ENCODE results near the gene CCDC30.

CCDC30 gene

DNA sequence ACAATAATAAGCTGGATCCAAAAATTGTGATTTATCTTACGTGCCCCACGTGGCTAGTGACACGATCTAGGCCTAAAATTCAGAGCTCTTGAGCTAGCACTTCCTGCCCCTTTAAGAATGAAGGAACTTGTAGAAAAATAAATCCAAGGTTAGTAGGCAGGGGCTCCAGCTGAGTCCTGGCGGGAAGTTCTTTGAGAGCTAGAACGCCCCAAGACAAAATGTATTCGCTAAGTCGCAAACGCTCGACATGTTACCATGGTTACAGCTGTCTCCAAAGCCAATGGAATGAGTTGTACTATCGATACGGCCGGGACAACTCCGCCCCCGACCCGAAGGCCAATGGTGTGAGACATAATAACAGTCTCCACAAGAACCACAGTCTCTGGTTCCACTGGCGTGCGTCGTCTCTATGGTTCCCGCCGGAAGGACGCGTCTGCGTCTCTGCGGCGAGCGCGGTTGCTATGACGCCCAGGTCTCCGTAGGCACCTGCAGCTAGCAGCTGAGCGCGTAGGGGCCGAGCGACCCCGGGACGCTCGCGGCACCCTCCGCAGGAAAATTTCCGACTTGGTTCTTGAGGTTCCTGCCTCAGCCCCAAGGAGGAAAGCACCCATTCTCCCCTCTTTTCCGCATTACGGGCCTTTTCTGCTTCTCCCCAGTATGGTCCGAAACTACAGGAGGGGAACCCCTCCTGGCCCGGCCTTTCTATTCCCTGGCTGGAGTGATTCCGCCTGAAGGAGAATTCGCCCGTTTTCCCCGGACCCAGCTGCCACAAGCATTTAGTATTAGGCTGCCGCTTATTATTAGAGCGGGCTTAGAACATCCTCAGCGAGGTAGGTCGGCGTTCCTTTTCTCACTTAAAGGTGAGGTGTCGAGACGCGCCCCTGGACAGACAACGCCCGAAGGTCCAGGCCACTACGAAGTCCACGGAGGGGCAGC, at the start of gene CCDC30:
TSS of gene CCDC30 (plus strand) at position 459 of the 936 bp plus-strand sequence. CDS start 17,266 bp downstream, outside the sequence.
- H3K9me3 ChIP-seq (ENCODE audit: control insufficient read depth, insufficient read depth, low read length) = no peaks in the 10 kb centered on the region
- no peak within 1 kb of the TSS for H3K27ac ChIP-seq (ENCODE audit: low read length)
- H3K4me1 ChIP-seq (ENCODE audit: control insufficient read depth, insufficient read depth, low read length) = 0 out of 2 replicates have a peak, but pooled peaks cover 2% of the 10 kb centered on the region
- no peaks in the 10 kb centered on the region for H3K27me3 ChIP-seq (ENCODE audit: control insufficient read depth, insufficient read depth, low read length)
- WGBS (ENCODE audit: insufficient coverage, insufficient read length) = no CpG with 5 or more reads among the region's 59 CpGs
- H3K36me3 ChIP-seq (ENCODE audit: control insufficient read depth, insufficient read depth, low read length) = no peaks in the 10 kb centered on the region
- DNase-seq (ENCODE audit: low read depth, low spot score) = peak; percentile 98
- peak within 1 kb of the TSS; percentile 60; the same call in 1 of the 2 replicates for H3K4me3 ChIP-seq (ENCODE audit: low read length)

DNA sequence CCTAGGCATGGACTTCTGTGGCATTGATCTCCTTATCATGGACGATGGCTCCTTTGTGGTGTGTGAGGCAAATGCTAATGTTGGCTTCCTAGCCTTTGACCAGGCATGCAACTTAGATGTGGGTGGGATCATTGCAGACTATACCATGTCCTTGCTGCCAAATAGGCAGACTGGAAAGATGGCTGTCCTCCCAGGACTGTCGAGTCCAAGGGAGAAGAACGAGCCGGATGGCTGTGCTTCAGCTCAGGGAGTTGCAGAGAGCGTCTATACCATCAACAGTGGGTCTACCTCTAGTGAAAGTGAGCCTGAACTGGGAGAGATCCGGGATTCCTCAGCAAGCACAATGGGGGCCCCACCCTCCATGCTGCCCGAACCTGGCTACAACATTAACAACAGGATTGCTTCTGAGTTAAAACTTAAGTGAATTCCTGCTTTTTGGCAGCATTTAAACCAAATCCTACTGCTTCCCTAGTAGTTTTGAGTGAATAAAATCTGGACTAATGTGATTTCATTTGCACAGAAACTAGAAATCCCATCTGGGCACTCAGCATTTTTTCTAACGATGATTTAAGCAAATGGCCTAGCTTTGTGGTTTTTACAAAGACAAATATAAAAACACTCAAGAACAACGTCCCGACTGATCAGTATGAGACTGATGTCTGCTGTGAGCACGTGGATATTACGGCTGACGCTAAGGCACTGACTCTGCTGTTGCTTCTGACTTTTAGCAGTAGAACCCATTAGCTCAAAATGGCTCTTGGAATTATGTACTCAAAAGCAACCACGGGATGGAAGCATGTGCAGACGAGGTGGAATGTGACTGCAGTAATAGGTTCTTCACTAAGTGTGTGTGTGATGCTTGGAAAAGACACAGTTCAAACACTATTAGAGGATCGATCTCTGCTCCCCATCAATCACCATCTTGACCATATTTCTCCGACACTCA, 48.3 kb upstream of the CCDC30 start:
- Histone ChIP-seq H3K27ac (ENCODE audit: low read length) (no peak overlapping the region), H3K4me1 (ENCODE audit: control insufficient read depth, insufficient read depth, low read length) (peaks cover 3% of the 10 kb centered on the region; the same call in 1 of the 2 replicates), H3K36me3 (ENCODE audit: control insufficient read depth, insufficient read depth, low read length) (no peaks in the 10 kb centered on the region), H3K4me3 (ENCODE audit: low read length) (no peak overlapping the region), H3K27me3 (ENCODE audit: control insufficient read depth, insufficient read depth, low read length) (no peaks in the 10 kb centered on the region), H3K9me3 (ENCODE audit: control insufficient read depth, insufficient read depth, low read length) (no peaks in the 10 kb centered on the region)
- no peak for DNase-seq (ENCODE audit: low read depth, low spot score)
- WGBS (ENCODE audit: insufficient coverage, insufficient read length) = no CpG with 5 or more reads among the region's 17 CpGs

DNA sequence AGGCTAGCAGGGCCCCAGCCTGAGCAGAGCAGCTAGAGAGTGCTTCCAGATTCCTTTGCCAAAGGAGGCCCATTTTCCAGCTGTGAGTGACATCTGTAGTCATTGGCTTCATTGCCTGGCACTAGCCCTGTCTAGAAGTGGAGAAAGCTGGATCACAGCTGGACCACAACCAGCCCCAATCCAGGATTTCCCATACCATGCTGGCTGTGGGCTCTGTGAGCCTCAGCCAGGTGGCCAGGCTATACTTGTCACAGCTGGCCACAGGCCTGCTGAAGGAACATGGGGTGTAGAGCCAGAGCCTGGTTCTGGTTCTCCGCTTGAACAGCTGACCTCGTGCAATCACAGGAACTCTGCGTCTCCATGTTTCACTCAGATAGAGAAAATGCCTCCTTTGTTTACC, 45.9 kb upstream of the CCDC30 start:
- no CpG with 5 or more reads among the region's 3 CpGs for WGBS (ENCODE audit: insufficient coverage, insufficient read length)
- Histone ChIP-seq H3K4me3 (ENCODE audit: low read length) (no peak overlapping the region), H3K27ac (ENCODE audit: low read length) (no peak overlapping the region), H3K9me3 (ENCODE audit: control insufficient read depth, insufficient read depth, low read length) (no peaks in the 10 kb centered on the region), H3K27me3 (ENCODE audit: control insufficient read depth, insufficient read depth, low read length) (no peaks in the 10 kb centered on the region), H3K36me3 (ENCODE audit: control insufficient read depth, insufficient read depth, low read length) (no peaks in the 10 kb centered on the region), H3K4me1 (ENCODE audit: control insufficient read depth, insufficient read depth, low read length) (peaks cover 3% of the 10 kb centered on the region; the same call in 1 of the 2 replicates)
- no peak for DNase-seq (ENCODE audit: low read depth, low spot score)

DNA sequence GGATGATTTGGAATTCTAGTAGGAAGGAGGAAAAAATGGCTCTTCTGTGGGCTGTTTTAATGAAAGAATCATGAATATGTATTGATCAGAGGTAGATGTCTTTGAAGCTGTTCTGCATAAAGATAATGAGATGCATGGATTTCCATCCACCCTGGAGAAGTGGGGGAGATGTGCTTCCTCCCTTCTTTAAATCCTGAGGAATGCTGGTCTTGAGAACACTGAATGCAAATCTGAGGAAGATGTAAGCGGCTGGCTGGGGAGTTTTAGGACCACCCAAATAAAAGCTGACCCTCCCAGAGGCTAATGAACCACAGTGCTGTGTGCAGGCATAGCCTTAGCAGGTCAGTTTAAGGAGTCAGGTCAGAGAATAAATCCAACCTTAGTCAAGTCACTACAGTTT, 44.6 kb upstream of the CCDC30 start:
- H3K36me3 ChIP-seq (ENCODE audit: control insufficient read depth, insufficient read depth, low read length) = no peaks in the 10 kb centered on the region
- no peaks in the 10 kb centered on the region for H3K9me3 ChIP-seq (ENCODE audit: control insufficient read depth, insufficient read depth, low read length)
- no peak for DNase-seq (ENCODE audit: low read depth, low spot score)
- H3K4me1 ChIP-seq (ENCODE audit: control insufficient read depth, insufficient read depth, low read length) = peaks cover 3% of the 10 kb centered on the region; the same call in 1 of the 2 replicates
- no peak overlapping the region for H3K27ac ChIP-seq (ENCODE audit: low read length)
- H3K4me3 ChIP-seq (ENCODE audit: low read length) = no peak overlapping the region
- no CpG with 5 or more reads among the region's 1 CpG for WGBS (ENCODE audit: insufficient coverage, insufficient read length)
- H3K27me3 ChIP-seq (ENCODE audit: control insufficient read depth, insufficient read depth, low read length) = no peaks in the 10 kb centered on the region

DNA sequence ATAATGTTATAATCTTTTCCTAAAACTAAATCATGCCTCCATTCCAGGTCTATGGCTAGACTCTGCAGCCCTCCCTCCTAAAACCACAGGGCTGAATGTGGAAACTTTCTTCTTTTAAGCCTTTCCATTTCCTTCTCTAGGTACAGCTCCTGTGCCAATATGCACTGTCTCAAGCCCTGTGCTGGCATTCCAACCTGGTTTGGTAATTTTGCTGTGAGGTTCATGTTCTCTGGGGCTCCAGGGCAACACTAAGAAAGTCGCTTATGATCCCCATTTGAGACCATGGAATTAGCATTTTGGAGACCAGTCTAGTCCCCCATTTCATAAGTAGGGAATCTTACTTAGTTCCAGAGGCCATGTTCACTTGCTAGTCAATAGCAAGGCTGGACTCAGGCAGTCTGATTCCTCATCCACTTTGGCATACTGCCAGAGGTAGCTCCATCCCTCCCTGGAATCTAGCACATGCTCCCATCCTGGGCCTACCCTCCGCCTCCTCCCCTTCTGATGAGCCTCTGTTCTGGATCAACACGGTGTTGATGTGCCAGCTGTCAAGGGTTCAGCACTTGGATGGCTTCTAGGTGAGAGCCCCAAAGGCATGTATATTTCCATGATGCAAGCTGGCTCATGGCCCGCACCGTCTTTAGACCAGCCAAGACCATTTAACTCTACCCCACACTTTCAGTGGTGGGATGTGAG, 43.8 kb upstream of the CCDC30 start:
- Histone ChIP-seq H3K27ac (ENCODE audit: low read length) (no peak overlapping the region), H3K36me3 (ENCODE audit: control insufficient read depth, insufficient read depth, low read length) (no peaks in the 10 kb centered on the region), H3K27me3 (ENCODE audit: control insufficient read depth, insufficient read depth, low read length) (no peaks in the 10 kb centered on the region), H3K4me3 (ENCODE audit: low read length) (no peak overlapping the region), H3K9me3 (ENCODE audit: control insufficient read depth, insufficient read depth, low read length) (no peaks in the 10 kb centered on the region), H3K4me1 (ENCODE audit: control insufficient read depth, insufficient read depth, low read length) (peaks cover 3% of the 10 kb centered on the region; the same call in 1 of the 2 replicates)
- DNase-seq (ENCODE audit: low read depth, low spot score) = no peak
- no CpG with 5 or more reads among the region's 5 CpGs for WGBS (ENCODE audit: insufficient coverage, insufficient read length)

DNA sequence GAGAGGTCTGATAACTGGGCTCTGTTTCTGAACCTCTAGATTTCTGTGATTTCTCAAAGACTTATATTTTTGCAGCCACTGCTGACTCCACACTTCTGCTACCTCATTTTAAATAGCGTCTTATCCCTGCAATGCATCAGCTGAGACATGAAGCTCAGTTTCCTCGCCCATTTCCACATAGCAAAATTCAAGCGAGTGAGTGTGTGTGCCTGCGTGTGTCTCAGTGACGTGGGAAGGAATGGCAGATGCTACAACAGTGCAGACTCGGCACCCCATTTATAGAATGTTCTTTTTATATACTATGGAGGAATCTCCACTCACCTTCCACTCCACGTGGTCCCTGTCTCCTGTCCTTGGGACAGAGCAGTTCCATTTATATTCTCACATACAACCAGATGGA, 43.0 kb upstream of the CCDC30 start:
- Histone ChIP-seq H3K4me1 (ENCODE audit: control insufficient read depth, insufficient read depth, low read length) (peaks cover 3% of the 10 kb centered on the region; the same call in 1 of the 2 replicates), H3K27ac (ENCODE audit: low read length) (no peak overlapping the region), H3K9me3 (ENCODE audit: control insufficient read depth, insufficient read depth, low read length) (no peaks in the 10 kb centered on the region), H3K27me3 (ENCODE audit: control insufficient read depth, insufficient read depth, low read length) (no peaks in the 10 kb centered on the region), H3K4me3 (ENCODE audit: low read length) (no peak overlapping the region), H3K36me3 (ENCODE audit: control insufficient read depth, insufficient read depth, low read length) (no peaks in the 10 kb centered on the region)
- WGBS (ENCODE audit: insufficient coverage, insufficient read length) = no CpG with 5 or more reads among the region's 7 CpGs
- no peak for DNase-seq (ENCODE audit: low read depth, low spot score)

DNA sequence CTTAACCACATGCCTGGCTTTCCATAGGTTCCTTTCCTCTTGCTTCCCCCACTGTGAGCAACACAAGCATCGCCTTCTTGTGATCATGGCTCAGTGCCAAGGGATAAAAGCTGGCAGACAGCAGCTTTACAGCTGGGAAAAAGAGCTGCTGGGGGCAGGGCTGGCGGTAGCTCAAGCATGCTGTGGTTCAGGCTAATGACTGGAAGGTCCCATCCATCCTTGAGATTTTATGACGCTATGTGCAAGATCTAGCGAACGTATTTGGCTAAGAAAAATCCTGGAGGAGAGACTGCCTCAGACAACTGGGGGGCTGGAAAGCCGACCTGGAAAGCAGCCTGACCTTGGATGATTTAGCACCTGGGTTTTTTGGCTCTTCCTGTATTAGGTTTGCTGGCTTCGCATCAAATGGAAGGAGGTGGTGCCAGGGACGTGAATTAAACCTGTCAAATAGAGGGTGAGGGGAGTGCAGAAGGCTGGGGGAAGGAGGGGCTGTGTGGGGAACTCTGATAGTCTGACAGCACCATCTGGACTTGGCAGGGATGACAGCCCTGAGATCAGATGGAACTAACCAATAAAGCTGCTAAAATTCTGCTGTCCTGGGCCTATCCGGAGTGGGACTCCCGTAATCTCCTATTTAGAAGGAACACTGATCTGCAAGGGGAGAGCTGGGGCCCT, 42.0 kb upstream of the CCDC30 start:
- Histone ChIP-seq H3K27ac (ENCODE audit: low read length) (no peak overlapping the region), H3K4me3 (ENCODE audit: low read length) (no peak overlapping the region), H3K36me3 (ENCODE audit: control insufficient read depth, insufficient read depth, low read length) (no peaks in the 10 kb centered on the region), H3K27me3 (ENCODE audit: control insufficient read depth, insufficient read depth, low read length) (no peaks in the 10 kb centered on the region), H3K4me1 (ENCODE audit: control insufficient read depth, insufficient read depth, low read length) (peaks cover 3% of the 10 kb centered on the region; the same call in 1 of the 2 replicates), H3K9me3 (ENCODE audit: control insufficient read depth, insufficient read depth, low read length) (no peaks in the 10 kb centered on the region)
- DNase-seq (ENCODE audit: low read depth, low spot score) = no peak
- no CpG with 5 or more reads among the region's 10 CpGs for WGBS (ENCODE audit: insufficient coverage, insufficient read length)

DNA sequence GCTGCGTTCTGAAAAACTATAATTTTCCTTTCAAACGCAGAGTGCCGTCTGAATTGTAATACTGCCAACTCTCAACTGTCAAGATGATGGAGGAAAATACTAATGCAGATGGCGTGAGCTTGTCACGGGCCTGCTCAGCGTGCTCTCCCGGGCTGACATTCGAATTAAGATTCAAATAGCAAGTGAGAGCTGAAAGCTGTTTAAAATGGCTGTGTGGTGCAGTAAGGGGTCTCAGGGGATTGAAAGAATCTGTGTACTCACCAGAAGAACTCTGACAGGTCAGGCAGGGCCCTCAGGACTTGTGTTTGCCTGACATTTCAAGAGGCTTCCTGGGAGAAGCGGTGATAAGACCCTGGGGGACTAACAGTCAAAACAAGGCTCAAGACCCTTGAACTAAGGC, 40.3 kb upstream of the CCDC30 start:
- Histone ChIP-seq H3K36me3 (ENCODE audit: control insufficient read depth, insufficient read depth, low read length) (no peaks in the 10 kb centered on the region), H3K27me3 (ENCODE audit: control insufficient read depth, insufficient read depth, low read length) (no peaks in the 10 kb centered on the region), H3K4me3 (ENCODE audit: low read length) (no peak overlapping the region), H3K9me3 (ENCODE audit: control insufficient read depth, insufficient read depth, low read length) (no peaks in the 10 kb centered on the region), H3K27ac (ENCODE audit: low read length) (no peak overlapping the region), H3K4me1 (ENCODE audit: control insufficient read depth, insufficient read depth, low read length) (peaks cover 3% of the 10 kb centered on the region; the same call in 1 of the 2 replicates)
- DNase-seq (ENCODE audit: low read depth, low spot score) = no peak
- no CpG with 5 or more reads among the region's 9 CpGs for WGBS (ENCODE audit: insufficient coverage, insufficient read length)

DNA sequence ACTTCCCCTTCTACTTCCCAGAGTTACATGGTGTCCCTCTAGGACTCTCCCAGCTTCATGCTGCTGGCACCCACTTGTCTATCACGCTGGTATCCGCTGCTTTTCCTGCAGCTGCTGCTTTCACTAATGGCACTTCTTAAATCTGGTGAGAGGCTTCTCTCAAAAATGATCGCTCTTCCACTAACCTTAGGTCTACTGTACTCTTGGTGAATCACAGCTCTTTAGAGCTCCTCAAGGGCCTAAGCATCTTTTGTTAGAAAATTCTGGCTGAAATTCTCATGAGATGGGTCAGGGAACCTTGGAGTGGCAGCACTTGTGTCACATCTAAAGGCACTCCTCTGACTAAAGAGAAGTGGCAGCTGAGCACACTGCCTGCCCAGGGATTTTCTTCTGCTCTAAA, 39.4 kb upstream of the CCDC30 start:
- WGBS (ENCODE audit: insufficient coverage, insufficient read length) = no CpG with 5 or more reads among the region's 3 CpGs
- Histone ChIP-seq H3K4me1 (ENCODE audit: control insufficient read depth, insufficient read depth, low read length) (peaks cover under 1% of the 10 kb centered on the region; the same call in 1 of the 2 replicates), H3K27ac (ENCODE audit: low read length) (no peak overlapping the region), H3K36me3 (ENCODE audit: control insufficient read depth, insufficient read depth, low read length) (no peaks in the 10 kb centered on the region), H3K27me3 (ENCODE audit: control insufficient read depth, insufficient read depth, low read length) (no peaks in the 10 kb centered on the region), H3K9me3 (ENCODE audit: control insufficient read depth, insufficient read depth, low read length) (no peaks in the 10 kb centered on the region), H3K4me3 (ENCODE audit: low read length) (no peak overlapping the region)
- DNase-seq (ENCODE audit: low read depth, low spot score) = no peak

All from iPS DF 6.9 (cell line).